Mucosa of descending colon (tissue), 3 donors: ENCODE data around the gene PDILT. TPM values are rescaled to one million over a fixed set of nuclear protein-coding genes. Genes with fewer than 3 reads are reported as not detected.

Experiments
- ATAC-seq: fragments of 200-7000 bp; cut with Tn5 transposase; one replicate; pipeline ENCODE4 v1.9.1; 2020; ENCODE audit warnings: mild to moderate bottlenecking, moderate library complexity
- DNase-seq, 3 donors: peaks; one replicate each; pipeline ENCODE4 v3.0.0-alpha.2; 2020
- H3K36me3 ChIP-seq: fragments of 200-600 bp; one replicate; pipeline ENCODE4 v1.8.0; 2021; ENCODE audit warnings: low read depth, mild to moderate bottlenecking
- H3K4me1 ChIP-seq: fragments of 200-600 bp; one replicate; pipeline ENCODE4 v1.8.0; 2021; ENCODE audit warnings: low read depth, mild to moderate bottlenecking
- H3K4me3 ChIP-seq: fragments of 200-600 bp; one replicate; pipeline ENCODE4 v1.8.0; 2021; ENCODE audit warnings: mild to moderate bottlenecking
- H3K9me3 ChIP-seq: fragments of 200-600 bp; one replicate; pipeline ENCODE4 v1.8.0; 2021; ENCODE audit warnings: mild to moderate bottlenecking
- intact Hi-C, 2 donors: fragments of 100-400 bp; cut with DNase I in 1 of 2; cut with micrococcal nuclease in 1 of 2; formaldehyde crosslinking; loops; one replicate each; pipeline versions ENCODE4 v1.11.0 to v1.11.1; 2022; cut with DNase I, micrococcal nuclease
- total RNA-seq, 3 donors: library from RNA; stranded (reverse); fragmentation: NEBNext Ultra II Directional in 2 of 3; extraction: Animal tissue kit (Norgen Biotek cat#: 25700) in 2 of 3; gene quantifications; one replicate each; pipeline versions ENCODE4 v1.2.1 to v1.2.4, GENCODE V29; 2021 to 2023
- TF ChIP-seq, protein P1 (sequence below): fragments of 200-600 bp; IDR thresholded peaks from one replicate; pipeline ENCODE4 v1.8.0; 2022; ENCODE audit warnings: antibody characterized with exemption, mild to moderate bottlenecking
- donor health status: DM: no; HTN: no; CAD: no; lungs with moderate emphysema.
- donor health status: DM: no; HTN: no; CAD: no.
- donor health status: DM: no; HTN: yes; CAD: no.

Gene PDILT
- total RNA-seq, 3 donors from 2014 or later: not detected

DNA sequence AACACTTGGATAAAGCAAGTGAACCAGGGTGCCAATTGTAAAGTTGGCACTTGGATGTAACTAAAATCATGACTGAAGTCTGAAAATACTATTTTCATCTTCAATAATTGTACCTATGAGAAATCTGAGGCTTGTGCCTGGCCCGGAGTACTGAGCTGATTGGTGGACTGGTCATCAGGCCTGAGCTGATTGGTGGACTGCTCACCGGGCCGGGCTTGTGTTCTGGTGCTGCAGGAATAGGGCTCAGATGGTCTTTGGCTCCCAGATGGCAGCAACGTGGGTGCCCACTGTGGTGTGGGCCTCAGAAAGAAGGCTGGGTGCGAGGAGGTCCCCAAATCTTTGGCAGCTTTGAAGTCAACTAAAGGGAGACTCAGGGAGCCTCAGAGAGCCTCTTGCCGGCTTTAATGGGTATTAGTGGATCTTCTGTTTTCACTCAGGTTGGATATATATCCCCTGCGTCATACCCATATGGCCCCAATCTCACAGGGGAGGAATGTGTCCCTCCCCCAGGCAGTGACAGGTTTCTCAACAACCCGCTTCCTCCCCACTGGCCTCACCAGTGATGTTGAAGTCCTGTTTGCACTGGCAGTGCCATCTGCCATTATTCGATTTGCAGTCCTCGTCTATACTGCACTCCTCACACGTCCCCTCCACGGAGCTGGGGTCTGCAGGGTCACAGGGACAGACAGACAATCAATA lies 56.7 kb downstream of the PDILT start:
- TF ChIP-seq, protein P1, sequence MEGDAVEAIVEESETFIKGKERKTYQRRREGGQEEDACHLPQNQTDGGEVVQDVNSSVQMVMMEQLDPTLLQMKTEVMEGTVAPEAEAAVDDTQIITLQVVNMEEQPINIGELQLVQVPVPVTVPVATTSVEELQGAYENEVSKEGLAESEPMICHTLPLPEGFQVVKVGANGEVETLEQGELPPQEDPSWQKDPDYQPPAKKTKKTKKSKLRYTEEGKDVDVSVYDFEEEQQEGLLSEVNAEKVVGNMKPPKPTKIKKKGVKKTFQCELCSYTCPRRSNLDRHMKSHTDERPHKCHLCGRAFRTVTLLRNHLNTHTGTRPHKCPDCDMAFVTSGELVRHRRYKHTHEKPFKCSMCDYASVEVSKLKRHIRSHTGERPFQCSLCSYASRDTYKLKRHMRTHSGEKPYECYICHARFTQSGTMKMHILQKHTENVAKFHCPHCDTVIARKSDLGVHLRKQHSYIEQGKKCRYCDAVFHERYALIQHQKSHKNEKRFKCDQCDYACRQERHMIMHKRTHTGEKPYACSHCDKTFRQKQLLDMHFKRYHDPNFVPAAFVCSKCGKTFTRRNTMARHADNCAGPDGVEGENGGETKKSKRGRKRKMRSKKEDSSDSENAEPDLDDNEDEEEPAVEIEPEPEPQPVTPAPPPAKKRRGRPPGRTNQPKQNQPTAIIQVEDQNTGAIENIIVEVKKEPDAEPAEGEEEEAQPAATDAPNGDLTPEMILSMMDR: no peak
- Histone ChIP-seq H3K4me1 (no peaks in the 10 kb centered on the region), H3K4me3 (no peak overlapping the region), H3K36me3 (no peaks in the 10 kb centered on the region), H3K9me3 (no peaks in the 10 kb centered on the region)
- intact Hi-C loops: no loop called here
- ATAC-seq: no peak
- DNase-seq: no peak

DNA sequence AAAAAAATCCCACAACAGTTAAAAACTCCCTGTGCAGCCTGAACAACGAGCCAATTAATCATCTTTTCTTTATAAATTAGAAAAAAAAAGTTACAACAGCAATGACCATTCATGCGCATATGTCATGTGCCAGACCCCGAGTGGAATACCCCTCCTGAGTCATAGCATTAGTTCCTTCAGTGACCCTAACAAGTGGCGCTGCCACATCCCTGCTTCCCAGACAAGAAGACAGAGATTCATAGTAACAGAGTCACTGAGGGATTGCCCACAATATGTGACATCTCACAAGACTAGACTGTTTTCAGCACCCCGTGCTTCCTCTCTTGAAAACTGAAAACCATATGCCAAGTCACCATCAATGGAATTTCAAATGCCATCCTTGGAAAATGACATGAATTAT lies 59.9 kb downstream of the PDILT start:
- TF ChIP-seq, protein P1: no peak
- no peak overlapping the region for H3K4me3 ChIP-seq
- intact Hi-C loops: no loop called here
- ATAC-seq (no peak), DNase-seq (no peak)
- H3K36me3 ChIP-seq: no peaks in the 10 kb centered on the region
- no peaks in the 10 kb centered on the region for H3K9me3 ChIP-seq
- no peaks in the 10 kb centered on the region for H3K4me1 ChIP-seq

DNA sequence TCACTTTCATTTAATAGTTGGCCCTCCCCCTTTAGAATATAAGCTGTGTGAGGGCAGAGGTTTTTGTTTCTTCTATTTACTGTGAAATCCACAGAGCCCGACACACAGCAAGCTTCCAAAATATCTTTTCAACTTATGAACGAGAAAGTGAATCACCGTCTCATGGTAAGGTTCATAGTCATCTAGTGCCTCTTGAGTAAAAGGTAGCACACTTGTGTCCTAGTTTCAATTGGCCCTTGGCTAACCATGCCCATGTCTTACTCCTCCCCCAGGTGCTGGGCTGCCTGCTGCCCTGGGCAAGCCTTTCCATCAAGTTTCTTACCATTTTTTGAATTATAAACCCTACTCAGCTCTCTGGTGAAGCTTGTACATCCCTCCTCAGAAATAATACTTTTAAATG lies 64.8 kb downstream of the PDILT start:
- Histone ChIP-seq H3K4me1 (no peaks in the 10 kb centered on the region), H3K9me3 (no peaks in the 10 kb centered on the region), H3K36me3 (no peaks in the 10 kb centered on the region), H3K4me3 (no peak overlapping the region)
- intact Hi-C loops: no loop called here
- no peak for DNase-seq
- TF ChIP-seq, protein P1: no peak
- ATAC-seq: no peak

DNA sequence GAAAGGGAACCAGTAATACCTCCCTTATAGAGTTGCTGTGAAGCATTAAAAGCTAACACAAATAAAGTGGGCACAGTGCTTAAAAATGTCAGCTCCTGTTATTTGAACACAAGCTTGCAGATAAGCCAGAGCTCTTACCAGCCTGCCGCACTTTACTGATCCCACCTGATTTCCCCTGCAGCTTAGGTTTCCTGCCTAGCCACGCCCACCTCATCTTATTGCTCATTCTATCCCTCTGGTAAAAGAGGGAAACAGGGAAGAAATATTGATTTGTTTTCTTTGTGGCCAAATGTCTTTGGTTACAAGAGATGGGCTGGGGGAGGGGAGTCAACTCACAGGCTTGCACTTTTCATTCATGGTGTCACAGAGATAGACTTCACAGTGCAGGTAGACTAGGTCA lies 67.6 kb downstream of the PDILT start:
- ATAC-seq (no peak), DNase-seq (no peak)
- H3K36me3 ChIP-seq: no peaks in the 10 kb centered on the region
- TF ChIP-seq, protein P1: no peak
- no peaks in the 10 kb centered on the region for H3K4me1 ChIP-seq
- no peaks in the 10 kb centered on the region for H3K9me3 ChIP-seq
- H3K4me3 ChIP-seq: no peak overlapping the region
- intact Hi-C loops: no loop called here

DNA sequence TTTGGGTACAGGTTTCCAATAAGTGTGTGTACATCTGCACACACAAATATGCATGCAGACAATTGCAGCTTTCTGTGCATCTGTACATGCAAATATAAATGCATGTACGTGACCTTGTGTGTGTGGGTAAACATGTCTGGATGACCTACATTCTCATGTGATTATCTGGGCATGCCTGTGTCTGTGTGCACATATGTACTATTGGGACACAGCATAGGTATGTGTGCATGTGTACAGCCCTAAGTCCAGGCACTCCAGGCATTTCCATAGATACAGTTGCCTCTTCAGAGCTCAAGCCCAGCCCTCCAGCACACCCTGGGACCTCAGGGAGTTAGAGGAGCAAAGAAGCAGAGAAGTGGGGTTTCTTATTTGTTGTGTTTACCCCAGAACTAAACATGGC lies 70.1 kb downstream of the PDILT start:
- Histone ChIP-seq H3K4me3 (no peak overlapping the region), H3K36me3 (no peaks in the 10 kb centered on the region), H3K4me1 (no peaks in the 10 kb centered on the region), H3K9me3 (no peaks in the 10 kb centered on the region)
- intact Hi-C loops: no loop called here
- ATAC-seq (no peak), DNase-seq (no peak)
- TF ChIP-seq, protein P1: no peak

DNA sequence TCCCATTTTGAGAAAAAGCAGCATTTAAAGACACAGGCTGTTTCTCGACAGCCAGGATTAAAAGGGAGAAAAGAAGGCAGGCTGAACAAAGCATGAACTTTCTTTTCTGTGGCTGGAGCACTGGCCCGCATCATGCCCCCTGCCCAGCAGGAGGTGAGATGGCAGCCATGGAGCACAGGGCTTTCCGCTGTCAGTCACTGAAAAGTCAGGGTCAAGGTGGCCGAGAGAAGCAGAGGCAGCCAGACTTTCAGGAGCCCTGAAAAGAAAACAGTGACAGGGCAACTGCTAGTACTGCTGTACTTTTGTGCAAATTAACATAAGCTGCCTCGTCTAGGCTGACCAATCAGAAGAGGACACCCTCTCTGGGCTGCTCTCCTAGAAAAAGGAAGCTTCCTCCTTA lies 71.4 kb downstream of the PDILT start:
- H3K9me3 ChIP-seq: no peaks in the 10 kb centered on the region

More for the DNA sequence above, 71.4 kb downstream of the PDILT start:
- no peak for ATAC-seq
- no peak overlapping the region for H3K4me3 ChIP-seq
- DNase-seq: no peak
- H3K36me3 ChIP-seq: no peaks in the 10 kb centered on the region
- TF ChIP-seq, protein P1: no peak
- H3K4me1 ChIP-seq: no peaks in the 10 kb centered on the region
- intact Hi-C loops: no loop called here
